GM21367 (cell line): ENCODE data around the gene PCDHGA12.

Experiments used
- ATAC-seq: cut with Tn5 transposase; IDR thresholded peaks from one replicate; pipeline ENCODE4 v1.9.1; 2021; ENCODE audit not compliant: unreplicated experiment

The PCDHGA12 gene

GRCh38 chr5:141439411-141440141, 9.3 kb downstream of the PCDHGA12 start:
- no peak for ATAC-seq

DNA sequence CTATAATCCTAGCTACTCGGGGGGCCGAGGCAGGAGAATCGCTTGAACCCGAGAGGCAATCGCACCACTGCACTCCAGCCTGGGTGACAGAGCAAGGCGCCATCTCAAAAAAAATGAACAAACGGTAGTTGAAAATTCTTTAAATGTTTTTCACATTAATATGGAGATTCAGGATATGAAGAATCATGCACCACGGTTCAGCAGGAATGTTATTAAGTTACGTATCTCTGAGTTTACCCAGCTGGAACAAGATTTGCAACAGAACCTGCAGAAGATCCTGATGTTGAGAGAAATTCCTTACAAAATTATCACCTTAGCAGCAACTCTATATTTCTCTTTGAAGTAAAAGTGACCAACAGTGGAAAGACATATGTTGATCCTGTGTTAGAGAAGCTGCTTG, 10.0 kb downstream of the PCDHGA12 start:
- no peak for ATAC-seq

DNA sequence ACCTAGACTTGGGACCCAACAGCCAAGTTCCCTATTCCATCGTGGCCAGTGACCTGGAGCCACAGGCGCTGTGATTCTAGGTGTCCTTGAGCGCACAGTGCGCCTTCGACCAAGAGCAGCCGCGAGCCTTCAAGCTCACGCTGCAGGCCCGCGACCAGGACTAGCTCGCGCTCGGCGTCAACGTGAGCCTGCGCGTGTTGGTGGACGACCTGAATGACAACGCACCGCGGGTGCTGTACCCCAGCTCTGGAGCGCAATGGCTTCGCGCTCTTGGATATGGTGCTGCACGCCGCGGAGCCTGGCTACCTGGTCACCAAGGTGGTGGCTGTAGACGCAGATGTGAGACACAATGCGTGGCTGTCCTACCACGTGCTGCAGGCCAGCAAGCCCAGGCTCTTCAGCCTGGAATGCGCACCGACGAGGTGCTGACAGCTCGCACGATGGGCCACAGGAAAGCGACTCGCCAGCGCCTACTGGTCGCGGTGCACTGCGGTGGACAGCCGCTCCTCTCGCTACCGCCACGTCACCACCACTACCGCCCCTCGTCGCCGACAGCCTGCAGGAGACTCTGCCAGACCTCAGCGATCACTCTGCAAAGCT, 11.4 kb downstream of the PCDHGA12 start:
- no peak for ATAC-seq

DNA sequence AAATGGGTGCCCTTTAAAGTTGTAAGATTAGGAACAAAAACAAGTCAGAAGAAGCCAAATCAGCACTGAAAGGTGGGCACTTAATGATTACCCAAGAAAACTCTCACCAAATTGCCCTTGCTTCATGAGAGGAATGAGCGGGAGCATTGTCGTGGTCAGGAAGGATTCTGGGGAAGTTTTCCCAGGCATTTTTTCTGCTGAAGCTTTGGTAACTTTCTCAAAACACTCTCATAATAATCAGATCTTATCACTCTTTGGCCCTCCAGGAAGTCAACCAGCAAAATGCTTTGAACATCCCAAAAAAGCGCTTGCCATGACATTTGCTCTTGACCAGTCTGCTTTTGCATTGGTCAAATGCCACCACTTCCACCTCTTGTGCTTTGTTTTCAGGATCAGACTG, 35.0 kb downstream of the PCDHGA12 start:
- no peak for ATAC-seq

- ATAC-seq, result peak; percentile 99
Measured at GRCh38 chr5:141475625-141476131, 45.4 kb downstream of the PCDHGA12 start, which contains the start of gene PCDHGC3. Gene PCDHGC3 (plus strand): TSS chr5:141475966. CDS start chr5:141476117, 151 bp downstream.

GRCh38 chr5:141476132-141476911, 46.0 kb downstream of the PCDHGA12 start:
- ATAC-seq, result peak; percentile 21

- ATAC-seq, result no peak
Measured at GRCh38 chr5:141477044-141477575, 46.8 kb downstream of the PCDHGA12 start.

GRCh38 chr5:141477815-141478214, 47.5 kb downstream of the PCDHGA12 start:
- no peak for ATAC-seq

DNA sequence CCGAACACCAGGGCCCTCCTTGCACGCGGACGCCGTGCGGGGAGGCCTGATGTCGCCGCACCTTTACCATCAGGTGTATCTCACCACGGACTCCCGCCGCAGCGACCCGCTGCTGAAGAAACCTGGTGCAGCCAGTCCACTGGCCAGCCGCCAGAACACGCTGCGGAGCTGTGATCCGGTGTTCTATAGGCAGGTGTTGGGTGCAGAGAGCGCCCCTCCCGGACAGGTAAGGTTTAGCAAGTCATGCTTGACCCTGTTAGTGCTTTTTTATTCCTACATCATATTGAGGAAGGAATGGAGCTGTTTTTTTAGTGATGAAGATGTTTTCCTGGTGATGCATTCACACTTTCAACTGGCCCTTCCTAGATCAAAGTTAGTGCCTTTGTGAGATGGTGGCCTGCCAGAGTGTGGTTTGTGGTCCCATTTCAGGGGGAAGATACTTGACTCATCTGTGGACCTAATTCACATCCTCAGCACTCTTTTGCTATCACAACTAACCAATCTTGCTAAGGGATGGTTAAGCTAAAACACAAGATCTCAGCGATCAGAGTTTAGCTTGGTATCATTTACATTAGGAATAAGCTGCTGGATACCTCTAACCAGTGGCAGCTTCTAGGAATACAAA, 48.1 kb downstream of the PCDHGA12 start:
- no peak for ATAC-seq

DNA sequence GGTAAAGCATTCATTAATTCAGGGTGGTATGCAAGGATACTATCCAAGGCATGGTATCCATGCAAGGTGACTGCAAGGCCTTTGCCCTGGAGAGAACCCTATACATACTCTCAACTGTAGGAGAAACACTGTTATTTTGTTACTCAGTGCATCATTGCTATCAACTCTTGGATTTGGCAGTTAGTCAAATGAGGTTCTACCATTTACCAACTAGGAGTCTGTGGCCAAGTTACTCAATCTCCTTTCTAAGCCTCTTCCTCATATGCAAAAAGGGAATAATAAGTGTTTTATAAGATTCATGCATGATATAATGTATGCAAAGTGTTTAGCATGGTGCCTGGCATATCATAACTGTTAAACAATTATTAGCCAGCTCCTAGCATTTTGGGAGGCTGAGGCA, 49.5 kb downstream of the PCDHGA12 start:
- no peak for ATAC-seq
